HepG2 (cell line): ENCODE measurements around the gene NOL4L. TPM values are rescaled to one million over a fixed set of nuclear protein-coding genes. Genes with fewer than 3 reads are reported as not detected.

ENCODE experiments used
- AGO1 ChIP-seq: fragments of 200-400 bp; formaldehyde crosslinking; IDR thresholded peaks from 2 replicates; pipeline ENCODE4 v1.6.1; 2017; ENCODE audit warnings: mild to moderate bottlenecking, low read depth, low read length, moderate library complexity; ENCODE audit not compliant: poor library complexity, severe bottlenecking
- ATF1 ChIP-seq: IDR thresholded peaks from 2 replicates; pipeline ENCODE4 v1.6.1; 2016; ENCODE audit warnings: mild to moderate bottlenecking, control low read depth
- ATF6 ChIP-seq: sonication (generic); formaldehyde crosslinking; conservative IDR thresholded peaks from 2 replicates; pipeline ENCODE4 v1.4.0; 2020; ENCODE audit warnings: missing genetic modification reagents
- CHD4 ChIP-seq: fragments of 200-600 bp; sonication (generic); IDR thresholded peaks from 2 replicates; pipeline ENCODE4 v1.7.0; 2017; ENCODE audit warnings: mild to moderate bottlenecking, low read length, borderline replicate concordance
- CSRNP1 ChIP-seq: sonication (generic); formaldehyde crosslinking; IDR thresholded peaks from 2 replicates; pipeline ENCODE4 v1.8.1; 2023; ENCODE audit warnings: mild to moderate bottlenecking, missing genetic modification reagents
- HNRNPL ChIP-seq: fragments of 200-400 bp; formaldehyde crosslinking; IDR thresholded peaks from 2 replicates; pipeline ENCODE4 v1.6.1; 2017; ENCODE audit warnings: mild to moderate bottlenecking, low read depth, low read length
- KAT2B ChIP-seq: fragments of 150-350 bp; IDR thresholded peaks from 2 replicates; pipeline ENCODE4 v1.6.1; 2014; ENCODE audit warnings: low read depth, low read length, borderline replicate concordance
- MLX ChIP-seq: IDR thresholded peaks from 2 replicates; pipeline ENCODE4 v1.6.1; 2016
- MLXIP ChIP-seq: sonication (generic); formaldehyde crosslinking; IDR thresholded peaks from 2 replicates; pipeline ENCODE4 v1.9.0; 2021; ENCODE audit warnings: missing genetic modification reagents, borderline replicate concordance
- NFE2L2 ChIP-seq: fragments of 150-350 bp; IDR thresholded peaks from 2 replicates; pipeline ENCODE4 v1.6.1; 2014; ENCODE audit warnings: low read length
- RNF2 ChIP-seq: fragments of 450-650 bp; conservative IDR thresholded peaks from 2 replicates; pipeline ENCODE4 v1.6.1; 2016; ENCODE audit warnings: low read depth
- SETDB1 ChIP-seq: sonication (generic); formaldehyde crosslinking; IDR thresholded peaks from 2 replicates; pipeline ENCODE4 v1.5.1; 2020; ENCODE audit warnings: missing genetic modification reagents, mild to moderate bottlenecking, borderline replicate concordance
- SMARCE1 ChIP-seq: fragments of 450-650 bp; IDR thresholded peaks from 2 replicates; pipeline ENCODE4 v1.6.1; 2017; ENCODE audit warnings: borderline replicate concordance
- TAF1 ChIP-seq: sonication (generic); formaldehyde crosslinking; IDR thresholded peaks from 2 replicates; pipeline ENCODE4 v1.4.0; 2020; ENCODE audit warnings: missing genetic modification reagents
- TIGD3 ChIP-seq: sonication (generic); formaldehyde crosslinking; IDR thresholded peaks from 2 replicates; pipeline ENCODE4 v1.5.1; 2020; ENCODE audit warnings: mild to moderate bottlenecking, missing genetic modification reagents, borderline replicate concordance
- TOE1 ChIP-seq: sonication (generic); formaldehyde crosslinking; IDR thresholded peaks from 2 replicates; pipeline ENCODE4 v1.4.0; 2020; ENCODE audit warnings: mild to moderate bottlenecking, missing genetic modification reagents
- XRCC5 ChIP-seq: fragments of 200-400 bp; formaldehyde crosslinking; optimal IDR thresholded peaks from 2 replicates; pipeline ENCODE3; 2017; ENCODE audit warnings: mild to moderate bottlenecking, low read length
- ZKSCAN5 ChIP-seq: sonication (generic); formaldehyde crosslinking; IDR thresholded peaks from 2 replicates; pipeline ENCODE4 v1.5.1; 2020; ENCODE audit warnings: mild to moderate bottlenecking, missing genetic modification reagents
- ZNF232 ChIP-seq: sonication (generic); formaldehyde crosslinking; IDR thresholded peaks from 2 replicates; pipeline ENCODE4 v1.4.0; 2020; ENCODE audit warnings: missing genetic modification reagents, borderline replicate concordance
- ZNF367 ChIP-seq: sonication (generic); formaldehyde crosslinking; IDR thresholded peaks from 2 replicates; pipeline ENCODE4 v1.4.0; 2020; ENCODE audit warnings: missing genetic modification reagents, borderline replicate concordance
- ZNF839 ChIP-seq: sonication (generic); formaldehyde crosslinking; IDR thresholded peaks from 2 replicates; pipeline ENCODE4 v1.4.0; 2020; ENCODE audit warnings: missing genetic modification reagents, mild to moderate bottlenecking, borderline replicate concordance
- polyA plus RNA-seq, 8 experiments: library from polyadenylated mRNA; depleted of rRNA in 3 of 8; stranded (reverse) in 7 of 8; unstranded in 1 of 8; fragments of >200 nt; fragmentation: Illumina TruSeq in 4 of 8; extraction: Trizol in 4 of 8; gene quantifications; 2 replicates each; pipeline versions ENCODE4 v1.2.1 to v1.2.3, GENCODE V29; 2011 to 2016; ENCODE audit warnings: low read depth in 4 of 8, missing spikeins in 1 of 8, mixed read lengths in 1 of 8; ENCODE audit not compliant: insufficient read depth in 1 of 8
- total RNA-seq, 5 experiments: library from RNA; depleted of rRNA; stranded (reverse); fragments of >200 nt; fragmentation: Illumina TruSeq; extraction: Trizol; gene quantifications; 2 replicates each; pipeline ENCODE4 v1.2.3, GENCODE V29; 2016; ENCODE audit warnings: low read depth in 1 of 5

Gene NOL4L
- total and polyA plus RNA-seq, 2 of the 13 experiments (the other 11 are each of a cell fraction or from before 2014, with no cell fraction given): 16.6 to 35.4 TPM

- TF ChIP-seq TIGD3 (CRISPR knock-in tag): no peak
- peak; percentile 2 for TF ChIP-seq XRCC5
- TF ChIP-seq AGO1: no peak
- no peak for TF ChIP-seq ZKSCAN5 (CRISPR knock-in tag)
- peak; percentile 7; the same call in 1 of the 2 replicates for TF ChIP-seq HNRNPL
- TF ChIP-seq NFE2L2: no peak
- no peak for TF ChIP-seq ATF1 (CRISPR knock-in tag)
- no peak for TF ChIP-seq RNF2
- TF ChIP-seq ZNF839: no peak; the same call in 1 of the 2 replicates
- no peak for TF ChIP-seq MLXIP
- TF ChIP-seq TAF1 (CRISPR knock-in tag): no peak
- no peak for TF ChIP-seq SETDB1 (CRISPR knock-in tag)
- TF ChIP-seq ATF6 (CRISPR knock-in tag): no peak
- TF ChIP-seq TOE1 (CRISPR knock-in tag): no peak
- TF ChIP-seq MLX (CRISPR knock-in tag): no peak
- TF ChIP-seq ZNF367 (CRISPR knock-in tag): no peak
- no peak for TF ChIP-seq SMARCE1
- peak; percentile 87; the same call in 1 of the 2 replicates for TF ChIP-seq CSRNP1
- no peak for TF ChIP-seq KAT2B
- no peak for TF ChIP-seq ZNF232 (CRISPR knock-in tag)
- TF ChIP-seq CHD4: peak; percentile 11; the same call in 1 of the 2 replicates
Observed at GRCh38 chr20:32474009-32474716, 111.0 kb downstream of the NOL4L start (continued).
